CD4-positive, alpha-beta T cell treated with Interferon gamma for 1 hour (primary cell): Measurements from ENCODE around the gene UGT1A8.
"Not testable (repeated sequence)": the region's sequence is repeated elsewhere in the genome, so short reads cannot be mapped to it uniquely, and the experiment has no call there.

Experiments
- DNase-seq: peaks from one replicate; pipeline ENCODE4 v3.0.0-alpha.2; 2020

Gene UGT1A8

DNA sequence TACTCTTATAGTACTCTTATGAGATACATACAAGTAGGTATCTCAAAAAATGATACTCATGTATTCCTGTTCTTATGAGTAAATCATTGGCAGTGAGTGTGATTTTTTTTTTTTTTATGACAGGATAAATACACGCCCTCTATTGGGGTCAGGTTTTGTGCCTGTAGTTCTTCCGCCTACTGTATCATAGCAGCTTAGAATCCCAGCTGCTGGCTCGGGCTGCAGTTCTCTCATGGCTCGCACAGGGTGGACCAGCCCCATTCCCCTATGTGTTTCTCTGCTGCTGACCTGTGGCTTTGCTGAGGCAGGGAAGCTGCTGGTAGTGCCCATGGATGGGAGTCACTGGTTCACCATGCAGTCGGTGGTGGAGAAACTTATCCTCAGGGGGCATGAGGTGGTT is at the start of gene UGT1A8:
UGT1A8 (plus strand) TSS at position 158 of the 400 bp plus-strand sequence; CDS start at position 233, 75 bp downstream.
- DNase-seq, result not testable (repeated sequence)

DNA sequence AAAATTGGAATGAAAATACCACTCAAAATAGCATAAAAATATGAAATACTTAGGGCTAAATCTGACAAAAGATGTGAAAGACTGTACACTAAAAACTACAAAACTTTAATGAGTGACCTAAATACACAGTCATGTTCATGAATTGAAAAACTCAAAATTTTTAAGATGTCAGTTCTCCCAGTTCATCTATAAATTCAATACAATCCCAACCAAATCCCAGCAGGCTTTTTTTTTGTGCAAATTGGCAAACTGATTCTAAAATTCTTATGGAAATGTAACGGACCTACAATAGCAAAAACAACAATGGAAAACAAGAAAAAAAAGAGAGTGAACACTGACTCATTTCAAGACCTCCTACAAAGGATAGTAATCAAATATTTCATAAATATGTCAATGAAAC is 46.4 kb upstream of the UGT1A8 start:
- DNase-seq, result no peak

GRCh38 chr2:233571462-233571861 is 46.0 kb upstream of the UGT1A8 start:
- no peak for DNase-seq

GRCh38 chr2:233572468-233572867 is 45.0 kb upstream of the UGT1A8 start:
- DNase-seq, result no peak

DNA sequence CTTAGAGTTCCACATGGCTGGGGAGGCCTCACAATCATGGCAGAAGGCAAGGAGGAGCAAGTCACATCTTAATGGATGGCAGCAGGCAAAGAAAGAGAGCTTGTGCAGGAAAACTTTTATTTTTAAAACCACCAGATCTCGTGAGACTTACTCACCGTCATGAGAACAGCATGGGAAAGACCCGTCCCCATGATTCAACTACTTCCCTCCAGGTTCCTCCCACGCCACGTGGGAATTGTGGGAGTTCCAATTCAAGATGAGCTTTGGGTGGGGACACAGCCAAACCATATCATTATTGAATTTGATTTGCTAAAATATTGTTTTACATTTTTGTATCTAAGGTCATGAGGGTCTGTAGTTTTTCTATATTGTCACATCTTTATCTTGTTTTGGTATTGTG is 40.1 kb upstream of the UGT1A8 start:
- DNase-seq, result not testable (repeated sequence)

DNA sequence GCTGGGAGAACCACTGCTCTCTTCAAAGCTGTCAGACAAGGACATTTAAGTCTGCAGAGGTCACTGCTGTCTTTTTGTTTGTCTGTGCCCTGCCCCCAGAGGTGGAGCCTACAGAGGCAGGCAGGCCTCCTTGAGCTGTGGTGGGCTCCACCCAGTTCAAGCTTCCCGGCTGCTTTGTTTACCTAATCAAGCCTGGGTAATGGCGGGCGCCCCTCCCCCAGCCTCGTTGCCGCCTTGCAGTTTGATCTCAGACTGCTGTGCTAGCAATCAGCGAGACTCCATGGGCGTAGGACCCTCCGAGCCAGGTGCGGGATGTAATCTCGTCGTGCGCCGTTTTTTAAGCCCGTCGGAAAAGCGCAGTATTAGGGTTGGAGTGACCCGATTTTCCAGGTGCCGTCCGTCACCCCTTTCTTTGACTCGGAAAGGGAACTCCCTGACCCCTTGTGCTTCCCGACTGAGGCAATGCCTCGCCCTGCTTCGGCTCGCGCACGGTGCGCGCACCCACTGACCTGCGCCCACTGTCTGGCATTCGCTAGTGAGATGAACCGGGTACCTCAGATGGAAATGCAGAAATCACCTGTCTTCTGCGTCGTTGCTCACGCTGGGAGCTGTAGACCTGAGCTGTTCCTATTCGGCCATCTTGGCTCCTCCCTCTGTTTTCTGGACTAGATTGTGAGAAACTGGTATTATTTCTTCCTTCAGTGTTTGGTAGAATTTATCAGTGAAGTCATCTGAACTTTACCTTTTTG is 34.0 kb upstream of the UGT1A8 start:
- DNase-seq, result not testable (repeated sequence)

DNA sequence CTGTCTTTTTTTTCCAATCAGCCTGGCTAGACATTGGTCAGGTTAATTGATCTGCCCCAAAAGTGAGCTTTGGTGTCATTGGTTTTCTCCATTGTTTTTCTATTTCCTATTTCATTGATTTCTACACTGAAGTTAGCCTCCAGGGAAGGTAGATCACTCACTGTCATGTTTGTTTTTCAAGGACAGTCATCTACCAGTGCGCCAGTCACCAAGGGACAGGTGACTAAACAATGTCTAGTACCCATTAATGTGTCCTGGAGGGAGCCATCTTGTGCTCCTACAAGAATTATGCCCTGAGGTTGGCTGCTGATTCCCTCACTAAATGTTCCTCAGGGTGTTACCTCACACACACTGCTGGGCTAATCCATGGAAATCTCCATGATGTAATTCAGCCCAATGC is 33.2 kb upstream of the UGT1A8 start:
- no peak for DNase-seq

GRCh38 chr2:233588400-233588799 is 29.0 kb upstream of the UGT1A8 start:
- no peak for DNase-seq

- DNase-seq, result not testable (repeated sequence)
Observed at GRCh38 chr2:233592706-233593105, 24.7 kb upstream of the UGT1A8 start.

GRCh38 chr2:233593201-233593600 is 24.2 kb upstream of the UGT1A8 start:
- DNase-seq, result no peak

GRCh38 chr2:233597522-233597921 is 19.9 kb upstream of the UGT1A8 start:
- no peak for DNase-seq

DNA sequence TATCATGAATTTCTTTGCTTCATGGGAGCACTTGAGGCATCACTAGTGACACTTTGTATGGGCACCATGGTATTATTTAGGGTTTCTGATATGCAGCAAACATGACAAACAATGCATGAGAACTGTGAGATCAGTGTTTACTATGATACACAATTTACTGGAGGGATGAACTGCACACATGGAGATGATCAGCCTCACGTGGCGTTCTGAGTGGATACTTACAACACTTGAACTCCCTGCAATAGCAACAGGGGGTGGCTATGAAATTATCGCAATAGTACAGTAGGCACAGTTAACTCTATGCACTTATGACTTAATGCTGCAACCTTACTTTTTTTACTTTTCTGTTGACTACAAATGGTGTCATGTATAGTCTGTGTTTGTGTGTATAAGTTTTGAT is 18.5 kb upstream of the UGT1A8 start:
- DNase-seq, result no peak

GRCh38 chr2:233600386-233600785 is 17.0 kb upstream of the UGT1A8 start:
- no peak for DNase-seq

DNA sequence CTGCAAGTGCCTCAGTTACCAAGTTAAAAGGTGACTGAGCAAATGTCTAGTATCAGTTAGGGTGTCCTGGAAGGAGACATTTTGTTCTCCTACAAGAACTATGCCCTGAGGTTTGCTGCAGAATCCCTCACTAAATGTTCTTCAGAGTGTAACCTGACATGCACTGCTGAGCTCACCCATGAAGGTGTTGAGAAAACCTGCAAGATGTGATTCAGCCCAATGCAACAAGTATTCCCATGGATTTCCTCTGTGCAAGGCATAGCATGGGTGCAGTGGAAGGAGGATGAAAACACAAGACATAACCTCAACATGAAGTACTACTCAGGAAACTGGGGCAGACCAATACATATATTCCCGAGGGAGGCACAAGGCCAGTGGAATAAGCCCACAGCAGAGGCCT is 15.4 kb upstream of the UGT1A8 start:
- no peak for DNase-seq

DNA sequence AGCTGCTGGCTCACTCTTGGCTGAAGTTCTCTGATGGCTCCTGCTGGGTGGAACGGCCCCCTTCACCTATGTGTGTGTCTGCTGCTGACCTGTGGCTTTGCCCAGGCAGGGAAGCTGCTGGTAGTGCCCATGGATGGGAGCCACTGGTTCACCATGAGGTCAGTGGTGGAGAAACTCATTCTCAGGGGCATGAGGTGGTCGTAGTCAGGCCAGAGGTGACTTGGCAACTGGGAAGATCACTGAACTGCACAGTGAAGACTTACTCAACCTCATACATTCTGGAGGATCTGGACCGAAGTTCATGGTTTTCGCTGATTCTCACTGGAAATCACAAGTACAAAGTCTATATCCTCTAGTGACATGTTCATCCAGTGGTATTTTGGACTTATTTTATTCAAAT is 13.9 kb upstream of the UGT1A8 start:
- DNase-seq, result no peak

- no peak for DNase-seq
Observed at GRCh38 chr2:233604826-233605225, 12.6 kb upstream of the UGT1A8 start.

- DNase-seq, result no peak
Observed at GRCh38 chr2:233605680-233606079, 11.8 kb upstream of the UGT1A8 start.

DNA sequence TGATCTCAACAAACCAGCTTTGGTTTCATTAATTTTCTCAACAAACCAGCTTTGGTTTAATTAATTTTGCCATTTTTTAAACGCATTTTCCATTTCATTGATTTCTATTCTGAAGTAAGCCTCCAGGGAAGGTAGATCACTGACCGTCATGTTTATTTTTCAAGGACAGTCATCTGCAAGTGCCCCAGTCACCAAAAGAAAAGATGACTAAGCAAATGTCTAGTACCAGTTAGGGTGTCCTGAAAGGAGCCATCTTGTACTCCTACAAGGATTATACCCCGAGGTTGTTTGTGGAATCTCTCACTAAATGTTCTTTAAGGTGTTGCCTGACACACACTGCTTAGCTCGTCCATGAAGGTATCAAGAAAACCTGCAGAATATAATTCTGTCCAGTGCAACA is 6.1 kb upstream of the UGT1A8 start:
- DNase-seq, result no peak

DNA sequence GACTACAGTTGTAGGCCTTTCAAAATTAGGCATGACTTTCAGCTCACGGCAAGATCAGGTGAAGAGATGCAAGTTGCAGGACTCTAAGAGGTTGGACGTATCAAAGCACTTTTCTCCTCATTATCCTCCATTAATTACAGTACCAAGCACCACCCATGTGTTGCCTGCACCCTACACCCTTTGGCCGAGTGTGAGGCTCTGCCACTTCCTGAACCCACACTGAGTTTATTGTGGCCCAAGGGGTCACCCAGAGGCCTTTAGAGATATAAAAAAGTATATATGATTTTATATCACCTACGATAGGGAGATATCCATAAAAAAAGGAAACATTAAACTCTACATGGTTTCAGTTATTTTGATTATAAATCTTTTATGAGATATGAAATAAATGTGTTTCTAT is 2.8 kb downstream of the UGT1A8 start:
- no peak for DNase-seq

DNA sequence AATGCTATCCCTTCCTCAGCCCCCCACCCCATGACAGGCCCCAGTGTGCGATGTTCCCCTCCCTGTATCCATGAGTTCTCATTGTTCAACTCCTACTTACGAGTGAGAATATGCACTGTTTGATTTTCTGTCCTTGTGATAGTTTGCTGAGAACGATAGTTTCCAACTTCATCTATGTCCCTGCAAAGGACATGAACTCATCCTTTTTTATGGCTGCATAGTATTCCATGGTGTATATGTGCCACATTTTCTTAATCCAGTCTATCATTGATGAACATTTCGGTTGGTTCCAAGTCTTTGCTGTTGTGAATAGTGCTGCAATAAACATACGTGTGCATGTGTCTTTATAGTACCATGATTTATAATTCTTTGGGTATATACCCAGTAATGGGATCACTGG is 4.4 kb downstream of the UGT1A8 start:
- not testable (repeated sequence) for DNase-seq

GRCh38 chr2:233627331-233628025 is 10.0 kb downstream of the UGT1A8 start:
- DNase-seq, result no peak

- DNase-seq, result not testable (repeated sequence)
Observed at GRCh38 chr2:233636306-233636705, 18.9 kb downstream of the UGT1A8 start, which contains the start of gene UGT1A10. UGT1A10 (plus strand) TSS chr2:233636448; CDS start chr2:233636523, 75 bp downstream.

- no peak for DNase-seq
Observed at GRCh38 chr2:233638836-233639235, 21.4 kb downstream of the UGT1A8 start.

- DNase-seq, result no peak
Observed at GRCh38 chr2:233639860-233640259, 22.4 kb downstream of the UGT1A8 start.
